Measurements from ENCODE around the gene LRRC75A.

GRCh38 chr17:16516594-16517051 is 24.6 kb upstream of the LRRC75A start:
- TF ChIP-seq, protein P1, sequence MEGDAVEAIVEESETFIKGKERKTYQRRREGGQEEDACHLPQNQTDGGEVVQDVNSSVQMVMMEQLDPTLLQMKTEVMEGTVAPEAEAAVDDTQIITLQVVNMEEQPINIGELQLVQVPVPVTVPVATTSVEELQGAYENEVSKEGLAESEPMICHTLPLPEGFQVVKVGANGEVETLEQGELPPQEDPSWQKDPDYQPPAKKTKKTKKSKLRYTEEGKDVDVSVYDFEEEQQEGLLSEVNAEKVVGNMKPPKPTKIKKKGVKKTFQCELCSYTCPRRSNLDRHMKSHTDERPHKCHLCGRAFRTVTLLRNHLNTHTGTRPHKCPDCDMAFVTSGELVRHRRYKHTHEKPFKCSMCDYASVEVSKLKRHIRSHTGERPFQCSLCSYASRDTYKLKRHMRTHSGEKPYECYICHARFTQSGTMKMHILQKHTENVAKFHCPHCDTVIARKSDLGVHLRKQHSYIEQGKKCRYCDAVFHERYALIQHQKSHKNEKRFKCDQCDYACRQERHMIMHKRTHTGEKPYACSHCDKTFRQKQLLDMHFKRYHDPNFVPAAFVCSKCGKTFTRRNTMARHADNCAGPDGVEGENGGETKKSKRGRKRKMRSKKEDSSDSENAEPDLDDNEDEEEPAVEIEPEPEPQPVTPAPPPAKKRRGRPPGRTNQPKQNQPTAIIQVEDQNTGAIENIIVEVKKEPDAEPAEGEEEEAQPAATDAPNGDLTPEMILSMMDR (IDR thresholded peaks at IDR 0.05; ENCODE audit: low read length): no peak
- TF ChIP-seq EZH2 (IDR thresholded peaks at IDR 0.05; ENCODE audit: borderline replicate concordance, low read length): no peak
